ENCODE data around the gene DRD1. TPM values are rescaled to one million over a fixed set of nuclear protein-coding genes. Genes with fewer than 3 reads are reported as not detected.

Gene DRD1
- polyA plus RNA-seq (2011; rRNA removed) (0.01 TPM in 1 of 2 replicates, not detected in the other), polyA minus RNA-seq (2011; rRNA and poly(A)+ RNA removed) (not detected in 2 replicates)

DNA sequence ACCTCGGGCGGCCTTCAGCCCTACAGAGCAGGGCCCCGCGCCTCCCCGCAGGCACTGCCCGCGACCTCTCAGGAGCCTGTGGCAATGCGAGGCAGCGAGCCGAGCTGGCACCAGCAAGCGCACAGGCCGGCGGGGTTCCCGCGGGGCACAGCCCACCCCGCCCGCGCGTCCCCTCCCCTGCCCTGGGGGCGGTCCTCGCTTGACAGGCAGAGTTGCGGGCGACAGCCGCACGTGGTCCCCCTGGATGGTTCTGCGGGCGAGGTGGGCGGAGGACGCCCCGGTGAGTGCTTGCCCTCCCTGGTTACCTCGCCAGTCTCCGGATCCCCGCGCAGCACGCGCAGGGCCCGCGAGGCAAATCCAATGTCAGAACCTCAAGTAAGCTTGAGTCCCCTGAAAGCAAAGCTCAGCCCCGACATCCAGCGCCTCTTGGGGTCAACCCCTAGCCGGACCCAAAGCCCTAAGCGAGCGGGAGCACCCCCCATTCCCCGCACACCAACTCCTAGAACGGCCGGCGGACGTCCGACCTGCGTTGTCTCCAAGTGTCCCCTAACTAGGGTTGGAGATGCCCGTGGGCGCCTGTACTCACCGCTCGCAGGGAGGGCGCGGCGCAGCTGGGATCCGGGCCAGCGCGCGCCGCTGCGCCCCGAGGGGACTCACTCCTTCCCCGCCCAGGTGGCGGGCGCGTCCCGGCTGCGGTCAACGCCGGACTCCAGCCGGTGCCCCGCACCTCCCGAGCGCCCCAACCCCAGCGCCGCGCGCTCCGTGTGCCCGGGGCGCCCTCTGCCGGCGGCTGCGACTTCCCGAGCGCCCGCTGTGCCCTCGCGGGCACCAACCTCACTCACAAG lies at the start of gene DRD1:
TSS of gene DRD1 (minus strand) at position 123 of the 845 bp plus-strand sequence. CDS start 1,083 bp downstream, outside the sequence.
- POLR2A ChIA-PET, result no interaction called here
- TF ChIP-seq, protein P1, sequence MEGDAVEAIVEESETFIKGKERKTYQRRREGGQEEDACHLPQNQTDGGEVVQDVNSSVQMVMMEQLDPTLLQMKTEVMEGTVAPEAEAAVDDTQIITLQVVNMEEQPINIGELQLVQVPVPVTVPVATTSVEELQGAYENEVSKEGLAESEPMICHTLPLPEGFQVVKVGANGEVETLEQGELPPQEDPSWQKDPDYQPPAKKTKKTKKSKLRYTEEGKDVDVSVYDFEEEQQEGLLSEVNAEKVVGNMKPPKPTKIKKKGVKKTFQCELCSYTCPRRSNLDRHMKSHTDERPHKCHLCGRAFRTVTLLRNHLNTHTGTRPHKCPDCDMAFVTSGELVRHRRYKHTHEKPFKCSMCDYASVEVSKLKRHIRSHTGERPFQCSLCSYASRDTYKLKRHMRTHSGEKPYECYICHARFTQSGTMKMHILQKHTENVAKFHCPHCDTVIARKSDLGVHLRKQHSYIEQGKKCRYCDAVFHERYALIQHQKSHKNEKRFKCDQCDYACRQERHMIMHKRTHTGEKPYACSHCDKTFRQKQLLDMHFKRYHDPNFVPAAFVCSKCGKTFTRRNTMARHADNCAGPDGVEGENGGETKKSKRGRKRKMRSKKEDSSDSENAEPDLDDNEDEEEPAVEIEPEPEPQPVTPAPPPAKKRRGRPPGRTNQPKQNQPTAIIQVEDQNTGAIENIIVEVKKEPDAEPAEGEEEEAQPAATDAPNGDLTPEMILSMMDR (IDR thresholded peaks at IDR 0.05; ENCODE audit: insufficient read depth, low read depth, low read length), result peak; percentile 38; the same call in 1 of the 2 replicates
- H3K4me3 ChIP-seq (ENCODE audit: low read depth, low read length), result no peak within 1 kb of the TSS
- H3K36me3 ChIP-seq (ENCODE audit: control insufficient read depth, insufficient read depth, low read length), result no peaks in the 10 kb centered on the region
- peaks cover 3% of the 10 kb centered on the region for H3K27me3 ChIP-seq (ENCODE audit: control insufficient read depth, insufficient read depth, low read length)
- CTCF ChIA-PET, result interaction anchor here (0.7 to 1.9 kb wide), 5 partner anchors 10 to 534 kb away, joined by 3 to 6 read pairs (median 4); no protein-coding TSS in a partner anchor
- DNase-seq (ENCODE audit: low read depth), result no peak

DNA sequence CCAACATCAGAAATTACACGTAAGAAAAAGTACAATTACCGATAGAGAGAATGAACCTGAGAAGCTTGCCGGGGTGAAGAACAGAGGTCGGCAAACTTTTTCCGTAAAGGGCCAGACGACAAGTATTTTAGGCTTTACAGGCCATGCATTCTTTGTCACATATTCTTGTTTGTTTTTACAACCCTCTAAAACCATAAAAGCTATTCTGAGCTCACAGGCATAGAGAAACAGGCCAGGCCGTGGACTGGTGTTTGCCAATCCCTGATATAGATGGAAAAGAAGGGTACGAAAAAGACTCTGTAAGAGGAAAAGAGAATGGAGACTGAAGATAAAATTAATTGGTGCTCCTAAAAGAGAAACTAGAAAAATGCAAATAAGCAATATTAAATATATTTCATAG lies 49.7 kb upstream of the DRD1 start:
- peaks cover 8% of the 10 kb centered on the region for H3K36me3 ChIP-seq (ENCODE audit: control insufficient read depth, insufficient read depth, low read length)
- POLR2A ChIA-PET, result no interaction called here
- H3K4me3 ChIP-seq (ENCODE audit: low read depth, low read length), result no peak overlapping the region
- no peaks in the 10 kb centered on the region for H3K27me3 ChIP-seq (ENCODE audit: control insufficient read depth, insufficient read depth, low read length)
- no peak for DNase-seq (ENCODE audit: low read depth)
- TF ChIP-seq, protein P1 (IDR thresholded peaks at IDR 0.05; ENCODE audit: insufficient read depth, low read depth, low read length), result no peak
- CTCF ChIA-PET, result interaction anchor here (0.5 kb wide), 1 partner anchor 1176 kb away, joined by 3 read pairs; no protein-coding TSS in a partner anchor

- TF ChIP-seq, protein P1 (IDR thresholded peaks at IDR 0.05; ENCODE audit: insufficient read depth, low read depth, low read length), result no peak
- no peak overlapping the region for H3K4me3 ChIP-seq (ENCODE audit: low read depth, low read length)
- ChIA-PET CTCF (no interaction called here), POLR2A (no interaction called here)
- peaks cover 8% of the 10 kb centered on the region for H3K36me3 ChIP-seq (ENCODE audit: control insufficient read depth, insufficient read depth, low read length)
- H3K27me3 ChIP-seq (ENCODE audit: control insufficient read depth, insufficient read depth, low read length), result no peaks in the 10 kb centered on the region
- DNase-seq (ENCODE audit: low read depth), result no peak
These were observed 49.3 kb upstream of the DRD1 start for GRCh38 chr5:175493260-175493659.

GRCh38 chr5:175491223-175491622 lies 47.2 kb upstream of the DRD1 start:
- TF ChIP-seq, protein P1 (IDR thresholded peaks at IDR 0.05; ENCODE audit: insufficient read depth, low read depth, low read length), result no peak
- CTCF ChIA-PET, result interaction anchor here (1.0 kb wide), 1 partner anchor 26 kb away, joined by 4 read pairs; no protein-coding TSS in a partner anchor

GRCh38 chr5:175489693-175490443 lies 45.9 kb upstream of the DRD1 start:
- no peak overlapping the region for H3K4me3 ChIP-seq (ENCODE audit: low read depth, low read length)
- H3K36me3 ChIP-seq (ENCODE audit: control insufficient read depth, insufficient read depth, low read length), result peaks cover 9% of the 10 kb centered on the region
- TF ChIP-seq, protein P1 (IDR thresholded peaks at IDR 0.05; ENCODE audit: insufficient read depth, low read depth, low read length), result no peak
- CTCF ChIA-PET, result no interaction called here
- POLR2A ChIA-PET, result no interaction called here
- no peaks in the 10 kb centered on the region for H3K27me3 ChIP-seq (ENCODE audit: control insufficient read depth, insufficient read depth, low read length)
- no peak for DNase-seq (ENCODE audit: low read depth)

More at GRCh38 chr5:175491223-175491622, 47.2 kb upstream of the DRD1 start:
- DNase-seq (ENCODE audit: low read depth), result no peak
- Histone ChIP-seq H3K27me3 (ENCODE audit: control insufficient read depth, insufficient read depth, low read length) (no peaks in the 10 kb centered on the region), H3K4me3 (ENCODE audit: low read depth, low read length) (no peak overlapping the region), H3K36me3 (ENCODE audit: control insufficient read depth, insufficient read depth, low read length) (peaks cover 9% of the 10 kb centered on the region)
- POLR2A ChIA-PET, result no interaction called here
